Caco-2 (cell line): ENCODE measurements around the gene SEC31A. TPM values are rescaled to one million over a fixed set of nuclear protein-coding genes. Genes with fewer than 3 reads are reported as not detected.

Source experiments
- BruUV-seq: library from RNA; stranded (reverse); fragments of 400-500 nt; replicated peaks from 2 replicates; lab custom pipeline; 2021; lab: Mats Ljungman, UMichigan
- CTCF ChIA-PET: fragments of 300-600 bp; sonication (Branson Sonifier 250); formaldehyde crosslinking; loops from one replicate; lab custom pipeline; 2022; ENCODE audit warnings: antibody characterized with exemption; lab: Charles Lee
- POLR2A ChIA-PET: fragments of 300-600 bp; sonication (Branson Sonifier 250); formaldehyde crosslinking; loops from one replicate; lab custom pipeline; 2022; ENCODE audit warnings: antibody characterized with exemption; lab: Charles Lee
- DNase-seq, 2 experiments: peaks; one replicate each; pipeline versions ENCODE4 v3.0.0 to v3.0.0-alpha.2; 2020 to 2022
- H3K27me3 ChIP-seq: replicated peaks from 2 replicates; pipeline ENCODE4 v1.6.0; 2011; ENCODE audit warnings: low read length; ENCODE audit not compliant: control insufficient read depth, insufficient read depth
- H3K36me3 ChIP-seq: 2 replicates; pipeline ENCODE4 v1.5.1; 2011; ENCODE audit warnings: low read length; ENCODE audit not compliant: control insufficient read depth, insufficient read depth
- H3K4me1 ChIP-seq: fragments of 250-450 bp; sonication (Bioruptor Pico); 2 replicates; pipeline ENCODE4 v1.5.1; 2020; ENCODE audit warnings: mild to moderate bottlenecking
- H3K4me3 ChIP-seq: 2 replicates; pipeline ENCODE4 v1.5.1; 2011; ENCODE audit warnings: low read depth, mild to moderate bottlenecking, control low read depth, low read length
- H3K9me3 ChIP-seq: fragments of 250-450 bp; sonication (Bioruptor Pico); 2 replicates; pipeline ENCODE4 v1.5.1; 2020; ENCODE audit warnings: mild to moderate bottlenecking, moderate library complexity
- H3K27ac Mint-ChIP-seq: one replicate; pipeline ENCODE4 v1.8.0; 2022; ENCODE audit warnings: mixed read lengths; ENCODE audit not compliant: unreplicated experiment
- H3K27me3 Mint-ChIP-seq: one replicate; pipeline ENCODE4 v1.8.0; 2022; ENCODE audit warnings: mixed read lengths; ENCODE audit not compliant: insufficient read depth, unreplicated experiment
- H3K36me3 Mint-ChIP-seq: one replicate; pipeline ENCODE4 v1.8.0; 2022; ENCODE audit warnings: mild to moderate bottlenecking, mixed read lengths; ENCODE audit not compliant: insufficient read depth, unreplicated experiment
- H3K4me1 Mint-ChIP-seq: one replicate; pipeline ENCODE4 v1.8.0; 2022; ENCODE audit warnings: low read depth, mixed read lengths; ENCODE audit not compliant: unreplicated experiment
- H3K4me3 Mint-ChIP-seq: one replicate; pipeline ENCODE4 v1.8.0; 2022; ENCODE audit warnings: mild to moderate bottlenecking, moderate library complexity, mixed read lengths; ENCODE audit not compliant: unreplicated experiment
- H3K9me3 Mint-ChIP-seq: one replicate; pipeline ENCODE4 v1.8.0; 2022; ENCODE audit warnings: mixed read lengths; ENCODE audit not compliant: unreplicated experiment
- CTCF ChIP-seq, 2 experiments: fragments of 200-600 bp in 1 of 2; IDR thresholded peaks; 1 replicate in 1 of 2; 2 replicates in 1 of 2; pipeline versions ENCODE4 v1.5.1 to v1.8.0; 2011 to 2022; ENCODE audit warnings: antibody characterized with exemption in 1 of 2, control low read depth in 1 of 2, inconsistent platforms in 1 of 2, low read depth in 1 of 2, low read length in 1 of 2, mild to moderate bottlenecking in 1 of 2, moderate library complexity in 1 of 2; ENCODE audit not compliant: insufficient read depth in 1 of 2, severe bottlenecking in 1 of 2, unreplicated experiment in 1 of 2
- intact Hi-C: fragments of 100-400 bp; cut with micrococcal nuclease; formaldehyde crosslinking; loops from one replicate; pipeline ENCODE4 v1.10.0; 2022; ENCODE audit not compliant: unreplicated experiment
- total RNA-seq: library from RNA; stranded (reverse); gene quantifications from 2 replicates; pipeline ENCODE4 v1.2.3, GENCODE V29; 2022

Gene SEC31A
- total RNA-seq, 1 experiment from 2014 or later = 175 TPM

GRCh38 chr4:82809619-82810018 is 81.3 kb downstream of the SEC31A start:
- H3K4me1 ChIP-seq = no peaks in the 10 kb centered on the region
- H3K9me3 ChIP-seq = no peaks in the 10 kb centered on the region
- Mint-ChIP-seq H3K9me3 (no peaks in the 10 kb centered on the region), H3K4me1 (no peaks in the 10 kb centered on the region), H3K4me3 (no peak overlapping the region), H3K27me3 (no peaks in the 10 kb centered on the region), H3K27ac (no peak overlapping the region), H3K36me3 (peaks cover 7% of the 10 kb centered on the region)
- no peak for DNase-seq
- intact Hi-C loops = no loop called here
- no TSS peak for BruUV-seq
- TF ChIP-seq CTCF (IDR thresholded peaks at IDR 0.05; ENCODE audit: insufficient read depth in 1 of 2, low read depth in 1 of 2, low read length in 1 of 2, severe bottlenecking in 1 of 2, unreplicated experiment in 1 of 2) = no peak
- no peaks in the 10 kb centered on the region for H3K36me3 ChIP-seq
- ChIA-PET CTCF (no interaction called here), POLR2A (no interaction called here)
- no peak overlapping the region for H3K4me3 ChIP-seq
- no peaks in the 10 kb centered on the region for H3K27me3 ChIP-seq

- no peak overlapping the region for H3K4me3 Mint-ChIP-seq
- no peaks in the 10 kb centered on the region for H3K36me3 Mint-ChIP-seq
- H3K4me3 ChIP-seq = no peak overlapping the region
- no peaks in the 10 kb centered on the region for H3K9me3 ChIP-seq
- no peak for DNase-seq
- H3K9me3 Mint-ChIP-seq = no peaks in the 10 kb centered on the region
- intact Hi-C loops = no loop called here
- no TSS peak for BruUV-seq
- no peaks in the 10 kb centered on the region for H3K36me3 ChIP-seq
- TF ChIP-seq CTCF (IDR thresholded peaks at IDR 0.05; ENCODE audit: insufficient read depth in 1 of 2, low read depth in 1 of 2, low read length in 1 of 2, severe bottlenecking in 1 of 2, unreplicated experiment in 1 of 2) = no peak
- ChIA-PET POLR2A (no interaction called here), CTCF (no interaction called here)
- no peak overlapping the region for H3K27ac Mint-ChIP-seq
- no peaks in the 10 kb centered on the region for H3K4me1 Mint-ChIP-seq
- no peaks in the 10 kb centered on the region for H3K4me1 ChIP-seq
- H3K27me3 ChIP-seq = no peaks in the 10 kb centered on the region
- no peaks in the 10 kb centered on the region for H3K27me3 Mint-ChIP-seq
Measured at GRCh38 chr4:82803746-82804145, 87.2 kb downstream of the SEC31A start.

GRCh38 chr4:82802911-82803310 is 88.0 kb downstream of the SEC31A start:
- intact Hi-C loops = loop anchor here (1.0 kb wide), 1 partner anchor 81 kb away; no protein-coding TSS in a partner anchor
- POLR2A ChIA-PET = no interaction called here
- BruUV-seq = no TSS peak
- CTCF ChIA-PET = interaction anchor here (0.6 kb wide), 1 partner anchor 9 kb away, joined by 4 read pairs; no protein-coding TSS in a partner anchor
- Histone ChIP-seq H3K4me1 (no peaks in the 10 kb centered on the region), H3K4me3 (no peak overlapping the region), H3K9me3 (no peaks in the 10 kb centered on the region), H3K36me3 (no peaks in the 10 kb centered on the region), H3K27me3 (no peaks in the 10 kb centered on the region)
- no peak for DNase-seq
- no peak overlapping the region for H3K27ac Mint-ChIP-seq
- H3K27me3 Mint-ChIP-seq = no peaks in the 10 kb centered on the region
- H3K4me1 Mint-ChIP-seq = no peaks in the 10 kb centered on the region
- no peaks in the 10 kb centered on the region for H3K36me3 Mint-ChIP-seq
- no peak overlapping the region for H3K4me3 Mint-ChIP-seq
- TF ChIP-seq CTCF (IDR thresholded peaks at IDR 0.05; ENCODE audit: insufficient read depth in 1 of 2, low read depth in 1 of 2, low read length in 1 of 2, severe bottlenecking in 1 of 2, unreplicated experiment in 1 of 2) = no peak
- H3K9me3 Mint-ChIP-seq = no peaks in the 10 kb centered on the region
